NCI-H1048 (cell line): Measurements from ENCODE around the gene CSNK2A1.

Experiments used
- DNase-seq: peaks from one replicate; lab custom pipeline; 2025; lab: John Stamatoyannopoulos, UW

CSNK2A1 gene

GRCh38 chr20:564192-564591 lies 20.6 kb upstream of the CSNK2A1 start:
- no peak for DNase-seq

DNA sequence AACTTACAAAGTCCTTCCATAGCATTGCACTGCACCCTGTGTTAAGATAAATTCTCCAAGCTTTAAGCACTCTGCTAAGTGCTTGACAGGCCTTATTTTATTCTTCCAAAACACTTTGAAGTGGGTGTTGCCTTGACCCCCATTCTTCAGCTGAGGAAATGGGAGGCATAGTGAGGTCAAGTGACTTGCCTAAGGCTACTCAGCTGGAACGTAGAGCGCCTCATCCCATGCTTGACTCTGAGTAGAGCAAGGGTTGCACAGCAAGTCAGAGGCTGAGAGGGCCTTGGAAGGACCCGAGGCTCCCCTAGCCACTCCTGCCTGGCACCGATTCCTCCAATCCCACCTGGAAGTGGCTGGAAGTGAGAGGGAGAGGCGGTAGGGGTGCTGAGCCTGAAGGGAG lies 19.6 kb upstream of the CSNK2A1 start:
- no peak for DNase-seq

- DNase-seq = no peak
Observed at GRCh38 chr20:562232-562897, 18.8 kb upstream of the CSNK2A1 start.

DNA sequence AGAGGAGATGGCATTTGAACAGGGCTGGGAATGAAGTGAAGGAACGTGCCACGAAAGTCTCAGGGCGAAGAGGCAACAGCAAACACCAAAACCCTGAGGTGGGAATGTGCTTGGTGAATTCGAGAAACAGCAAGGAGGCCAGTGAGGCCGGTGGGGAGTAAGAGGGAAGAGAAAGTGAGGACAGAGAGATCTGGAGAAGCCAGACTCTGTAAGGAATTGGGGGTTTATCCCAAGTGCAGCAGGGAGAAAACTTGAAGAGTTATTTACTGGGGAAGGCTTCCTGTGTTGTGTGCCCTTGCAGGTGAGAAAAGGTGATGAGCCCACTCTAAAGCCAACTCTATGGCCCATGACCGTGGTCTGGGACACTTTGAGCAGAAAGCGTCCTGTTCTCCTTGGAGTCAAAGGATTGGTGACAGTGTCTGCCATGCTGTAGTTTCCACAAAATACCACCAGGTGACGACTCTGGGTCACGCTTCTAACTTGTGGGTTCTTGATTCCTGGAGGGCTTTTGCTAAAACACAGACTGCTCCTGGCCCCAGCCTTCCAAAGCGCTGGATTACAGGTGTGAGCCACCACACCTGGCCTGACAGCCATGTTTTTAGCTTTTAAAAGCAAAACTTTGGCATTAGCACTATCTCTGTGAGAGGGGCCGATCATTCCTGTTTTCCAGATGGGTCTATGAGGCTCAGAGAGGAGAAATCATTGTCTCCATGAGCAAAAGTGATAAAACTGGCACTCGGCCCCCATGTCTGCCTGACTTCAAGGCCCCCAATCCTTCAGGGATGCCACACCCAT lies 18.0 kb upstream of the CSNK2A1 start:
- peak; percentile 28 for DNase-seq

GRCh38 chr20:560680-561079 lies 17.1 kb upstream of the CSNK2A1 start:
- no peak for DNase-seq

- no peak for DNase-seq
Observed at GRCh38 chr20:558117-558516, 14.5 kb upstream of the CSNK2A1 start.

- DNase-seq = no peak
Observed at GRCh38 chr20:556984-557383, 13.4 kb upstream of the CSNK2A1 start.

DNA sequence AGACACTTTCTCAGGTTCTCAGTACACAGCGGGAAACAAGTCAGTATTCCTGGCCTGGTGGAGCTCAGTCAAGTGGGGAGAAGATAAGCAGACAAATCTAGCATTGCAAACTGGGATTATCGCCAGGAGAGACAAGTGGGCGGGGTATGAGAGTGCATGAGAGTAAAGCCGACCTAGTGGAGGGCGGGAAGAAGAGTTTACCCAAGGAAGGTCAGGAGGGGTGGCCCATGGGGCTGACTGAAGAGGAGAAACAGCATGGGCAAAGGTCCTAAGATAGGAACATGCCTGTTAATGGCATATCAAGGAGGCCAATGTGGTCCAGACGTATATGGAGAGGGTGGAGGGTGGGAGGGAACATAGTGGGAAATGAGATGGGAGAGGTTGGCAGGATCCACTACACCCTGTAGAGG lies 12.4 kb upstream of the CSNK2A1 start:
- DNase-seq = no peak

GRCh38 chr20:550611-551010 lies 7.0 kb upstream of the CSNK2A1 start:
- DNase-seq = no peak

GRCh38 chr20:549722-550496 lies 6.3 kb upstream of the CSNK2A1 start:
- DNase-seq = no peak

GRCh38 chr20:548906-549305 lies 5.3 kb upstream of the CSNK2A1 start:
- DNase-seq = no peak

DNA sequence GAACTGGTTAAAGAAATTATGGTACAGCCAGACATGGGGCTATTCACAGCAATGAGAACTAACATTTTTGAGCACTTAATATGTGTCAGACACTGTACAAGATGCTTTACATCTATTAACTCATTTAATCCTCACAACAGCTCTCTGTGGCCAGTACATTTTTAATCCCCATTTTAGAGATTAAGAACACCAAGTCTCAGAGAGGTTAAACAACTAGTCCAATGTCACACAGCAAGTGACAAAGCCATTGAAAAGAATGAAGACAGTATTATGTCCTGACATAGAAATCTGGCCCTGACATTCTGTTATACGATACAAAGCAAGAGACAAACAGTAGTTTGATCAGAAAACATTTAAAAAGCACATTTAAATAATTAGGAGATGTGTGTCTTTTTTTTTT lies 3.8 kb upstream of the CSNK2A1 start:
- DNase-seq = no peak

DNA sequence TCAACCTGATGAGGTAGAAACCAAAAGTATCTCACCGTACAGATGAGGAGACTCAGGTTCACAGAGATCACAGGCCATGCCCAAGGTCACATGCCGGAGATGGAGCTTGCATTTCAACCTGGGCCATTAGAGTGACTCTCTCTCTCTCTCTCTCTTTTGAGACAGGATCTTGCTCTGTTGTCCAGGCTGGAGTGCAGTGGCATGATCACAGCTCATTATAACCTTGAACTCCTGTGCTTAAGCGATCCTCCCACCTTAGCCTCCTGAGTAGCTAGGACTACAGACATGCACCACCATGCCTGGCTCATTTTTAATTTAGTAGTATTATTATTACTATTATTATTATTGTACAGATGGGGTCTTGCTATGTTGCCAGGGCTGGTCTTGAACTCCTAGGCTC lies 2.8 kb upstream of the CSNK2A1 start:
- no peak for DNase-seq

DNA sequence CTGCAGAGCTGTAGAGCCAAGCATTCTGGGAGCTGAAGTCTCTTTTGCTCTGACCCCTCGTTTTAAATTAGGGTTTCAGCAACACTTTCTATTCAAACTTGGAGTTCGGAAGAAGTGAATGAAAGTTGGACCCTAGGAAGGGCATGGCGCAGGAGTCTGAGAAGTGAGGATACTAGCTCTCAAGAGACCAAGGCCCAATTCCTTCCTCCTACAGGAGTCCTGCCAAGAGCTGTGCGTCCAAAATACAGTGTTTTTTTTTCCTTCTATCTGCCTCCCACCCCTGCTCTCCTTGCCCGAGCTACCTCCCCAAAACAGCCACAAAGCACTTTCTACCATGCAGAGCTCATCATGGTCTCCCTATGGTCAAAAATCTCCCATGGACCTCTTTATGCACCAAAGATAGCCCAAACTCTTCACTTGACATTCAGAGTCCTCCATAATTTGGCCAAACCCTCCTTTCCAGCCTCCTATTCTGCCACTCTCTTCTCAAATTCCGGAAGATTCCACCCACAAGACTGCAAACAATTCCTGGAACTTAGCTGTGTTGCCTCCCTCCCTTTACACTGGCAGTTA lies 649 bp upstream of the CSNK2A1 start:
- DNase-seq = no peak

DNA sequence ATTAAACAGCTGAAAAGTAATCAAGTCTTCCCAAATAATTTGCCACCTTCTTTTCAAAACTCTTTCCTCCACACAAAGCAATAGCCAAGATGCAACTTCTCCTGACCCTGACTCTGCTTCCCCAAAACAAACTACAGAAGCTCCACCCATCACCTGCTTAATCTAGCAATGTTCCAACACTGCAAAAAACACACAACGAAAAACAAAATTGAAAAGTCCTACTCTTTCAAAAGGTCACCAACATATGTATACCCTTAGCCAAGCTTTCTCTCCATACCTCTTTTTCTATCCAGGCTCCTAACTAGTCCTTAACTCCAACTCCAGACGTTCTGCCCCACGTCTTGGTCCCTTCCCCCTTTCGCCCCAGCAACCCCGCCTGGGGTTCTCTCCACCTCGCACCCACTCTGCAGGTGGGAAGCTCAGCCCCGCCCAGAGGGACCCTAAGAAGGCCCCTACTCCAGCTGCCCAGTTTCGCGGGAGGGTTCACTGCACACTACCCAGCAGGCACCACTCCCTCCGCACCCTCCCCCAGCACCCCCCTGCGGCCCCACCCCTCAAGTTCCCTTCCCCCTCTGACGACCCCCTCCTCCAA lies 717 bp downstream of the CSNK2A1 start:
- DNase-seq = no peak

DNA sequence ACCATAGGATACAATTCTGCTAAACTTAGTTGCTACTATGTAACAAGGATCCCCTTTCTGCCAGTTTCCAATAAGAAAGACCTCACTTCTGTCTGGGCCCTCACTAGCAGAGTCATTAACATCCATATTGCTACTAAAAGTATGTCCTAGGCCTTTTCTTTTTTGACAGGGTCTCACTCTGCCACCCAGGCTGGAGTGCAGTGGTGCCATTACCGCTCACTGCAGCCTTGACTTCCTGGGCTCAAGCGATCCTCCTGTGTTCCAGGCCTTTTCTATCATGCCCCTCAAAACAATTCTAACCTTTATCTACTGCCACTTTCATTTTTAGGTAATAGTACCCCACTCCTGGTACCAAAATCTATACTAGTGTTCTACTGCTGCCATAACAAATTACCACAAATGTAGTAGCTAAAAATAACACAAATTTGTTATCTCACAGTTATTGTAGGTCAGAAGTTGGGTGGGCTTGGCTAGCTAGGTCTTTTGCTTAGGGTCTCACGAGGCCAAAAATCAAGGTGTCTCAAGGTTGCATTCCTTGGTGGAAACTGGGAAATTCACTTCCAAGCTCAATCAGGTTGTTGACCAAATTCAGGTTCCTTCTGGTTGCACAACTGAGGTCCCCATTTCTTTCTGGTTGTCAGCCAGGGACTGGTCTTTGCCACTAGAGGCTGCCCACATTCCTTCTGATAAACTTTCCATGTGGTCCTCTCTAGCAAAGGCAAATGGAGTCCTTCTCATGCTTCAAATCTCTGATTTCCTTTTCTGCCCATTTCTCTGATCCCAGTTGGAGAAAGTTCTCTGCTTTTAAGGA lies 3.0 kb downstream of the CSNK2A1 start:
- no peak for DNase-seq

DNA sequence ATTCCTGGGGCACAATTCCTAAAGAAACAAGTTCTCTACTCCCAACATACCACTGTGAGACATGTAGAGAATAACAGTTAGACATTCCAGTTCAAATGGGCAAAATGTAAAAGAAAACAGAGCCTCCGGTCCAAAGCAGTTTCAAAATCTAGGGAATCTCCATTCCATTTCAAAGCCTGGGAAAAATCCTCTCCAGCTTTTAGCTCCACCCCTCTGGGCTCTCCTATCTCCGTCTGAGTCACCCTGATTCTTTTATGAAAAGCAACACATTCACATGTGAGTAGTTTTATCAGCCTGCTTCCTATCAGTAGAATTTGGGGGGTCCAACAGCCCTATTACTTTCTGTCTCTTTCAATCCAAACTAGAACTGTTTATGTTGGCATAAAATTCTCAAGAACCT lies 3.7 kb downstream of the CSNK2A1 start:
- DNase-seq = no peak

- no peak for DNase-seq
Observed at GRCh38 chr20:539191-539590, 4.4 kb downstream of the CSNK2A1 start.

GRCh38 chr20:537983-538382 lies 5.6 kb downstream of the CSNK2A1 start:
- DNase-seq = no peak

DNA sequence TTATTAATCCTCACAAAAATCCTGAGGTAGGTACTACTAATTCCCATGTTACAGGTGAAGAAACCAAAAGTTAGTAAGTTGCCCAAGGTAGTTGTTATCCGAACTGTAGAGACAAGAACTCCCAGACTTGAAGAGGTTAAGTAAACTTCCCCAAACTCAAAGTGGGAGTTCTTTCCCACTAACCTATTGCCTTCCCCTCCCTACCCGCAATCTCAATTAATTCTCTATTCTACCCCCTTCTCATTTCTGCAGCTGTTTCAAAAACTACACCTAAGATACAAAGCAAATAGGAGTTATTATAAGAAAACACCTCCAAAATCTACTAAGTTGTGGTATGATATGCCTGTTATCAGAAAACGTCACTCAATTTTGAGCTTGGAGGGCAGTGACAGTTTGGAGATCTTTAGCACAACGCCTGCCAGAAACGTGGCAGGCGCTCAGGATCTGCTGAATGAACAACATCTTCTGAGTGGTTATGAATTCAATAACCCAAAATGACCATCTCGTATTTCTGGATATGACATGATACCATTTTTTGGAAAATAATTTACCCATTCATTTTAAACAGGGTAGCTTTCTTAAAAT lies 7.1 kb downstream of the CSNK2A1 start:
- no peak for DNase-seq

DNA sequence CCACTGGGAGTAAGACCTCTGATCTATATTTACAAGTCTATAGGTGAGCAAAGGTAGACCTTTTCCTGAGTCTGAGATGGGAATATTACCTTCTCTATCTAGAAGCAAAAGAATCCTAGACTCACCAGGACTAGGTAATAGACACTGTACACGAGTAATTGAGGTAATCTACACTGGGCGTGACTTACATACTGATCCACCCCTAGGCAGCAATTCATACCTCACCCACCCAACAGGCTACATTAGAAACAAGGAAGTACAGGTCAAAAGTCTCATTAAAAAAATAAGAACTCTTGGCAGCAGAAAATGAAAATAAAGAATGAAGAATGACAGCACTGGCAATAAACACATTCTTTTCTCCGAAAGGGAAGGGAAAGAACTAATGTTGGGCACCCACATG lies 7.6 kb downstream of the CSNK2A1 start:
- DNase-seq = no peak
